GM18909 (cell line): ENCODE measurements around the gene MAD1L1.
A peak's percentile ranks its signal among the peaks of the same experiment; 100 is the strongest.

ENCODE experiments used
- ATAC-seq: cut with Tn5 transposase; IDR thresholded peaks from one replicate; pipeline ENCODE4 v1.9.1; 2021; ENCODE audit warnings: mild to moderate bottlenecking; ENCODE audit not compliant: unreplicated experiment, poor library complexity

The MAD1L1 gene

DNA sequence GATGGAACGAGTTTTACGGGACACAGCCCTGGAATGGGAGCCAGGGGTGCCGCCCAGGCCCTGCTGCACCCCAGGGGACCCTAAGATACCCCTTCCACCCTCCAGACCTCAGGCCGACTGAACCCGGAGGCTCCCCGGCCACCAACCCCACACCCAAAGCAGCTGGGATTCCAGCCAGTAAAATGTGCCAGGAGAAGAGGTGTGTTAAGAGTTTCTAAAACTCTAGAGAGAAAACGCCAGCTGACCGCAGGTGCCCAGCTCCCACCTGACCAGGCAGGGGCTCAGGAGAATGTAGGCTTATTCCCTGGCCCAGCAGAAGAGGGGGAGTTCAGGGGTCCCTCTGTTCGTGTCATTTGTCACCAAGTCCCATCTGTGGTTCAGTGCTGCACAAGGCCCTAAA is 26.7 kb upstream of the MAD1L1 start:
- no peak for ATAC-seq

DNA sequence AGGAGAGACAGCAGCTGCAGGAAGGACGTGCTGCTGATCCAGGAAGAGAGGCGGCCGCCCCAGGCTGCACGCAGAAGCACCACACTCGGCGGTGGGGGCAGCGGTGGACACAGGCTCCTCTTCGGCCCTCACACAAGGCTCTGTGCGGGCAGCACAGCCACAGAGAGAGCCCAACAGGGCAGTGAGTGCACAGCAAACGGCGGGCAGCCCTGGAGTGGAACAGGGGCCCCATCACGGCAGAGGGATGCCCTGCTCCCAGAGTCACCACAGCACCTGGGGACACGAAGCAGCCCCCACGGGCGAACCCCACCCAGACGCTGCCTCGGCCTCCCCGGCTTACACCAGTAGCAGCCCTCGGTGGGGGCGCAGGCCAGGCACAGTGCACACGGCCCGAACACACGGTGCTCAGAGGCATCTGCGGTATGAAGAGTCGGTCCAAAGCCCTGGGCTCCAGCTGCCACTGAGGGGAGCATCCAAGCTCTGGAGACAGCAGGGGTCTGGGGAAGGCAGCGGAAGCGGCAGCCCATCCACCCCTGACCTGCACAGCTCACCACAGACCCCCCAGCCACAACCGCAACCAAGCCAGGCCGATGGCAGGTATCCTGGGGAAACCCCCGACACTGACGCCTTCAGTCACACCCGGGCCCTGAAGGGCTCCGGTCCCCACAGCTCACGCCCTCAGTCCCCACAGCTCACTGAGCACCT is 26.1 kb upstream of the MAD1L1 start:
- ATAC-seq, result peak; percentile 53

DNA sequence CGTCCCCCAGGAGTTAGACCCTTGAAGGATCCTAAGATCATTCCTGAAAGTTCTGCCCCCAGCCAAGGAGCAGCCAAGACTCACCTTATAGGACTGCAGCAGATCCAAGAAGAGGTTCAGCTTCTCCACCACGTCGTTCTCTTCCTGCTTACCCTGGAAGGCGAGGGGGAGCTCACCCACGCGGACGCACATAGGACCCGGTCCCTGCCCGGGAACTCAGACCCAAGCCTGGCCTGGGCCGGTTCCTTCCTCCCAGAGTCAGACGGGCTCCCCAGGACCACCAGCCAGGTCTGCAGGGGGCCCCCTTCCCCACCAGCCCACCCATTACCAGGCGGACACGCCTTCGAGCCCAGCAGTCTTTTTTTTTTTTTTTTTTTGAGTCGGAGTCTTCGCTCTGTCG is 24.9 kb upstream of the MAD1L1 start:
- no peak for ATAC-seq

DNA sequence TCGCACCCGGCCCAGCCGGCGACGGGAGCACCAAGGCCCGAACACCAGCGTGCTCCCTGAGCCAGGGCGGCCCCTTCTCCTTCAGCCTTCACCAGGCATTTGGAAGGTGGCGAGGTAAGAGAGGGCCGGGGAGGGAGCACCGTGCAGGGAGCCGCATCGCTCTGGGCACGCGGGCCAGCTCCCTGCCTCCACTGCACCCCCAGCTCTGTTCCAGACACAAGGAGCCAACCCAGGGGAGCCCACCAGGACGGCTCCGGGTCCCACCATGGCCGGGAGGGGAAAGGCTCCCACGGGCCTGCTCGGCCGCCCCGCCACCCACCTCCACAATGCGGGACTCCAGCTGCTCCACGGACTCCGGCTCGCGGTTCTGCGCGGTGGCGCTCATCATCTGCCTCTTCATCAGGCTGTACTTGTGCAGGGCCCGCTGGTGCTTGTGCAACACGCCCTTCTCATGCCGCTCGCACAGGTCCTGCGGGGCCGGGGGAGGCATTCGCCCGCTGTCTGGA is 24.4 kb upstream of the MAD1L1 start:
- ATAC-seq, result no peak

DNA sequence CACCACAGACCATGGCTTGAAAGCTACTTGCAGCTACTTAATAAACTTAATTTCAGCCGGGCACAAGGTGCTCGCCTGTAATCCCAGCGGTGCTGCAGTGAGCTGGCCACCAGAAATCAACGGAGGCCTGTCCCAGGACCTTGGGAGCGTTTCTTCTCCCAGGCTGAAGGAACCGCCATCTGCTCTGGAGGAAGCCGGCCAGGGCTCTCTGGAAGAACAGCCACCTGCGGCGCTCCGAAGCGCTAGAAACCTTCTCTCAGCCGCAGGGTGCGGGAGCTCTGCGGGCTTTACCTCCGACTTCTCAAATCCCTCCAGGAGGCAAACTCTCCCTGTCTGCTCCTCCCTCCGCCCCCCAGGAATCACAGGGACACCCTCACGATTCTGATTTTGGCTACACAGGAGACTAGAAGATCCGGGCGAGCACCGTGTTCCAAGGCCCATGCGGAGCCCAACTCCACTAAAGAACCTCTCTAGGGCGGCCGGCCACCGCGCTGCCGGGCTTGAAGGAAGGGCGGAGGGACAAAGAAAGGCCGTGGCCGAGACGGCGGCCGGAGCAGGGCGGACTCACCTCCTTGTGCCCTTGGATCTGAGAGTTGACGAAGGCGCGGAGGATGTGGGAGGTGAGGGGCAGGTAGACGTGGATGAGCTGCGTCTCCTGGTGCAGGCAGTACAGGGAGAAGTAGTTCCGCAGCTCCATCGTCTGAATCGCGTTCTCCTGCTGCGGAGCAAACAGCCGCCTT is 23.7 kb upstream of the MAD1L1 start:
- ATAC-seq, result no peak

DNA sequence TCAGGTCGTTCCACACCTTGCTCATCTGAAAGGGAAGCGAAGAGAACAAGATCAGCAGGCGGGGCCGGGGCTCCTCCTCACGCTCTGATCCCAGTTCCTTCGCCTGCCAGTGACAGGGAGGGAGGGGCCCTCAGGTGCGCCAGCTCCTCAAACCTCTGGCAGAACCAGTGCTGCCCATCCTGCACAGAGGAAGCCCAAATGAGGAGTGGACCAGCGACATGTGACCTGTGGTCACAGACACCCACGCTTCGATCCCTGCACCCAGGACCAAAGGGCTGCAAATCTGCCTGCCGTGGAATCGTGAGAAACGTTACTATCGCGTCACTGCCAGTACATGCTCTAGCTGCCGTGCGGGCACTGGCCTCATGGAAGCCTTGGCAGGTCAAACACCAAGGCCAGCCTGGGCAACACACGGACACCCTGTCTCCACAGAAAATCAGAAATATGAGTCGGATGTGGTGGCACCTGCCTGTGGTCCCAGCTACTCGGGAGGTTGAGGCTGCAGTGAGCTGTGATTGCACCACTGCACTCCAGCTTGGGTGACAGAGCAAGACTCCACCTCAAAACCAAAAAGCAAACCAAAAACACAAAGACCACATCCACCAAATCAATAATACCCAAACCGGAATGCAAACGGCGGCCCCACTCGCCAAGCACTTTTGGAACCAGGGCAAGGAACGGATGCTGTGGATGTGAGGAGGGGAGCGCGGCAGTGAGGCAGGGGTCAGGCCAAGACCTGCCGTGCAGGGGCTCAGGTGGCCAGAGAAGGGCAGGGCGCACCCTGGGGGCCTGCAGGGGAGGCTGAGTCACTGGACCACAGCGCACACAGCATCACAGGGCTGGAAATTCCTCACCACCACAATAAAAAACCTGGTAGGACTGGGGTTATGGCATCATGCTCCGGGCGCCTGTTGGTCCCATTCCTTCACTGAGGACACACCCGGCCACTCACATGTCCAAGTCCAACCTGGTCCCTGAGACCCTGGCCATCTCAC is 22.7 kb upstream of the MAD1L1 start:
- ATAC-seq, result no peak

DNA sequence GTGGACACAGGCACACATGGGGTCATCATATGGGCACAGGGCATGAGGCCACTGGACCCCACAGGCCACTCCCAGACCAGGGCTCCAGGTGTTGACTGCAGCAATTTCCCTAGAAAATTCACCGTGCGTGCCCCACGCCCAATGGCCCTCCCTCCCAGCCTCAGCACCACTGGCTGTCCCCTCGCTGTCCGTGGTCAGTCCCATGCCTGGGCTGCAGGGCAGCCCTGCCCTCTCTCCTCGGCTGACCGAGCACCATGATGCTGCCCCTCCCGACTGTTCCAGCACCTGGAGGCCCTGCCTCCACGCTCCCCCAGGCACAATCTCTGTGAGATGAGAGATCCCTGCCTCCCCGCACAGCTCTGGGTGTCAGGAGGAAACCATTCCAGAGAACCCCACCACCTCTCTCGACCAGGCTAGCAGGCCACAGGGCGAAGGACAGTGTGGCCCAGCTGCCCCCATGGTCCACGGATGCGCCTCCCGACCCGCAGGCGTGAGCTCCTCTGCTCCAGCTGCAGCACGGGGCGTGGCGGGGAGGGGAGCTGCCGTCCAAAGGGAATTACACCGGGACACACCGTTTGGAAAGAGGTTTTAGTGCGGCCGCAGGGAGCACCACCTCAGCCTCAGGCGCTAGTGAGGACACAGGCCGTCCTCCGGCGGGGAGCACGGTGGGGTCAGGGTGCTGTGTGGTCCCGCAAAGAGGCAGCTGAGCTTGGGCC is 21.8 kb upstream of the MAD1L1 start:
- ATAC-seq, result no peak

DNA sequence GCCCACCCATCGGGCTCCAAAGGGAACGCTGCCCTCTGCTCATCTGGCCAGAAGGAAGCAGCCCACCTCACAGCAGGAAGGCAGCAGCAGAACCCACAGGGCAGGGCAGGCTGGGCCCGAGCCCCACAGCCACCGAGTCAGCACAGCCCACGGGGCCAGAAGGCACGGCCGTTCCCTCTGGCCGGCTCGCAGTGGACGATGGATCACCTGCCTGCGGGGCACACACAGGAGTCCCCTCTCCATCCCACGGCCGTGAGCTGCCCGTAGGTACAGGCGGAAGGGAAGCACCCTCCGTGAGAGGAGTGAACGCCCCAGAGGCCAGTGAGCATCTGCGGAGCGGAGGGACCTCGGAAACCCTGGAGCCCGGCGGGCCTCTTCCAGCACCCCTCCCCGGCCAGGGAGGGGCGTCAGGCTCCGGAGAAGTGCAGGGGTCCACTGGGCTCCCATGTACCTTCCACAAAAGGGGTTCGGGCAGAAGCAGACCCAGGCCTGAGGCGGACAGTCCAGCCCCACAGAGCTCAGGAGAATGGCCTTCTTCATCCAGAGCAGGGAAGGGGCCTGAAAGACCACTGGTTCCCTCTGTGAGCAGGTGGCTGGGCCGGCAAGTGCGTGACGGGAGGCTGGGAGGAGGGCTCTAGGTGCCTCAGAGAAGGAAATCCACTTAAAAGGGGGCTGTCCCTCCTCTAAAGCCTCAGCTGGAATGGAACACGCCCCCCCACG is 20.9 kb upstream of the MAD1L1 start:
- no peak for ATAC-seq

DNA sequence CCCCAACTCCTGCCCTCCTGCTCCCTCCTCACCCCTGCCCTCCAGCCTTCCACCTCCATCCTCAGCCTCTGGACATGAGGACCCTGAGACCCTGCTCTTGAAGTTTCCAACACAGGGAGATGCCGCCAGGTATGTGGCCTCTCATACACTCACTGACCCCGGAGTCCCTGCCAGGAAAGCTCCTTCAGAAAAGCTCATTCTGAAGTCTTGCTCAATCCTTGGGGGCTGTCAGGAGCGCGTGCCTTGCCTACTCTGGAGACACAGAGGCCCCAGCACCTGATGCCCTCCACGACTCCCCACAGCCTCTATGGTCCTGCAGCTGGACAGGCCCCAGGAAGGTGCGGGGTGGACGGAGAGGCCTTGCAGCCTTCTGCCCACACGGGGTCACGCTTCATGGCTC is 20.3 kb upstream of the MAD1L1 start:
- no peak for ATAC-seq

DNA sequence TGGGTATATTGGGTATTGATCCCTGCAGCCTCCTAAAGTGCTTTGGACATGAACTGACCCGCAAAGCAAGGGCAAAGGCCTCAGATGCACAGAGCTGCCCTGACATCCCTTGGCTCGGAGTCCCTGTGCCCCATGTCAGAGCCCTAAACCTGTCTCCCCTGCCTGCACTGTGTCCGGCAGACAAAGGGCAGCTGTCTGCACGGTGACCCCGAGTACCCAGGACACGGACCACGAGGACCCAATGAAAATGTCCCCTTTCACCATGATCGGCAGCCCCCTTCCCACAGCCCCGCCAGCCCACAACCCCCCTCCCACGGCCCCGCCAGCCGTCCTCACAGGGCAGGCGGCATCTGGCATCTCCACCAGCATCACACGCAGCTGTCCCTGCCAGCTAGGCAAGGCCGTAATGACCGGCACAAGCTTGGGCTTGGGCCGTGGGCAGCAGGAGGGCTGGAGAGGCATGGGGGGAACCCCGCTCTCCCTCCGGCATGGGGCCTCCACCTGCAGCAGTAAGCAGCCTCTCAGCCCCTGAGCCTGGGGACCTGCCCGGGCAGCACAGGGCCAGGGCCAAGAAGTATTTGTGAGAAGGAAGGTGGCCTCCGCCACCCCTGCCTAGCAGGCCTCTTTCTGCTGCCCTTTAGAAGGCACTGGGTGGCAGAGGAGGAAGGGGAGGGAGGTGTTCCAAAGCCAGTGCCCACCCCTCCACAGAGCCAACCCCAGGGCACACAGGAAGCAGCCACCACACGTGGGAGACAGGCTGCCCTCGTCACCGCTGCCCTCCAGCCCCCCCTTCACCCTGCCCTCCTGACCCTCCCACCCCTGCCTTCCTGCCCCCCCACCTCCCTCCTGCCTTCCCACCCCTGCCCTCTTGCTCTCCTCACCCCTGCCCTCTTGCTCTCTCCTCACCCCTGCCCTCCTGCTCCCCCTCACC is 19.4 kb upstream of the MAD1L1 start:
- no peak for ATAC-seq

DNA sequence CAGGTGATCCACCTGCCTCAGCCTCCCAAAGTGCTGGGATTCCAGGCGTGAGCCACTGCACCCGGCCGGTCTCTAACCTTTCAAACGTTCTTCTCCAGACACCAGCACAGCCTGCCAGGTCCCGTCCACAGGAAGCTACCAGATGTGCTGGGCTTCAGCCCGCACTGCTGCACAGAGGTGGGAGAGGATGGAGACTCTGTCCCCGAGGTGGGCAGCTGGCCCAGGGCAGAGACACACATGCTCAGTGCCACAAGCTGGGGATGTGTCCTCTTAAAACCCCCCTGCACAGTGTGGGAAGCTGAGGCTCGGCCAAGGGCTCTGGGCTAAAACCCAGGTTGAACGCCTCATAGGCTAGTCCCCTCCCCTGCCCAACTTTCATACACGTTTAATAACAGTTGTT is 18.6 kb upstream of the MAD1L1 start:
- no peak for ATAC-seq

DNA sequence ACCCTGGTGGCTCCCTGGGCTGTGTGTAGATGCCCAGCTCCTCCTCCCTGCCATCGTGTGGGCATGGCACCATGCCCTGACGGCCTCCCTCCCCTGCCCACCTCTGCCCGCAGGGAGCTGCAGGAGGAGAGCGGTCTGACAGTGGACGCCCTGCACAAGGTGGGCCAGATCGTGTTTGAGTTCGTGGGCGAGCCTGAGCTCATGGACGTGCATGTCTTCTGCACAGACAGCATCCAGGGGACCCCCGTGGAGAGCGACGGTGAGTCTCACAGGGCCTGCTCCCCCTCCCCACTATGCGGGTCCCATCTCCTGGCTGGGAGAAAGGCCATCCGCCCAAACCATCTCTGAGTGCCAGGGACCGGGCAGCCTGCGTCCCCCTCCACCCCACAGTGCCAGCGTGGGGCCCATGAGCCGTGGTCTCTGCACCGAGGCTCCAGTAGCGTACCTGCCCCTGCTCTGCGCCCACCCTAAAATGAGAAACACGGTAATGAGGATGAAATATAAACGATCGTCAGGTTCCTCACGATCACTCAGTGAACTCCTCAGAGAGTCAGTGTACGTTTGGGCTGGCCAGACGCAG is 17.1 kb upstream of the MAD1L1 start:
- no peak for ATAC-seq

DNA sequence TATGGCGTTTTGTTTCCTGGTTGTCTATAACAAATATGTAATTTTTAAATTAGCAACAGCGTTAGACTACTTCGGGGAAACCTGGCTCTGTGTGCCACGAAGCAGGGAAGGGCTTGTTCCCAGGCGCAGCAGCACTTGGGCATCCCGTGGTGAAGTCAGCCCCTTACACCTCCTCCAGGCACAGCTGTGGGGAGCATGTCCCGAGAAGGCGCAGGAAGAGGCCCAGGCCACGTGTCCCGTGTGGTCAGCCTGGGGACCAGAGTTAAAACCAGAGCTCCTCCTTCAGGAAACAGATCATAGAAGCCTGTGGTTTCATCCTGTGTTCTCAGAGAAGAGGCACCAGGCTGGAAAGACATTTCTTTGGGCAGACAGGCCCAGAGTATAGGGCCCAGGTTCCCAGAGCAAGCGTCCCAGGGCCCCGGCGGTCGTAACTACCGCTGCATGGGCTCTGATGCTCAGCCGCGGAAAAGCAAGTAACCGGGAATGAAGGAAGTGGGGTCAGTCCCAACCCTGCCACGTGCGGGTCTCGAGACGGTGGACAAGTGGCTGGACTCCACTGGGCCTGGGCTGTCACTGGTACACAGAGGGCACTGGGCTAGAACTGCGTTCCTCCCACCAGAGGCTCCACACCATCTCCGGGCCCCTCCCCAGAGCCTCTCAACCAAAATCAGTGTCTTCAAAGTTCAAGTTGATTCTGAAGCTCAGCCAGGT is 16.4 kb upstream of the MAD1L1 start:
- ATAC-seq, result peak; percentile 49

DNA sequence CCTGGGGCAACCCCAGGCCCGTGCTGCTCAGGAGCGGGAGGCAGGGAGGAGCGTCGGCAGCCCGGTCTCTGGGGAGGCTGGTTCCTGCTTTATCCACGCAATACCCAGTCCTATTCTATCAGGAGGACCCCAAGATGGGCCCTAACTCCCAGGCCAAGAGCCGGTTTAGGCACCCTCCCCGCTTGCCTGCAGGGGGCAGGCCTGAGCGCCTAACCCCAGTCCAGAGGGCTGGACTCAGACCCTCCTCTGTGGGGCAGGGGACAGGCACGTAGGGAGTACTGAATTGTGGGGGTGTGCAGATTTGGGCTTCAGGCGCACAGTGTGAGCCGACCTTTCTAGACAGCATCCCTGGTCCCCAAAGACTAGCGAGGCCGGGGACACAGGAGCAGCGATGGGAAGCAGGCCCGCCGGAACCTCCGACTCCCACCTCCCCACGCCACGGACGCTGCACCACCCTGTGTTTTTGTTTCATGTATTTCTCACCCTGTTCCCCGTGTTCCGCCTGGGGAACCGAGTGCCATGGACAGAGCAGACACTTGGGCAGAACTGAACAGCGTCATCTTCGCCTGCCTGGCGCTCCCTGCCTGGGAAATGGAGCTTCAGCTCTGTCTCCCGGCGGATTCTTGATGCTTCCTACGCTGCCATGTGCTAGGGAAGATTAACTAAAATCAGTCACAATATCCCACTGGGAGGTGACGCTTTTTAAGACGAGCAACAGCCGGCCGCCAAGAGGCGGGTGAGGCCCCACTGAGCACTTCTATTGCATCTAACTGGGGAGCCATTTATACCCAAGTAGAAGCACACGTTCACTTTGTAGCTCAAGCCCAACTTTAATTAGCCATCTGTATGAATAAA is 14.6 kb upstream of the MAD1L1 start:
- no peak for ATAC-seq

DNA sequence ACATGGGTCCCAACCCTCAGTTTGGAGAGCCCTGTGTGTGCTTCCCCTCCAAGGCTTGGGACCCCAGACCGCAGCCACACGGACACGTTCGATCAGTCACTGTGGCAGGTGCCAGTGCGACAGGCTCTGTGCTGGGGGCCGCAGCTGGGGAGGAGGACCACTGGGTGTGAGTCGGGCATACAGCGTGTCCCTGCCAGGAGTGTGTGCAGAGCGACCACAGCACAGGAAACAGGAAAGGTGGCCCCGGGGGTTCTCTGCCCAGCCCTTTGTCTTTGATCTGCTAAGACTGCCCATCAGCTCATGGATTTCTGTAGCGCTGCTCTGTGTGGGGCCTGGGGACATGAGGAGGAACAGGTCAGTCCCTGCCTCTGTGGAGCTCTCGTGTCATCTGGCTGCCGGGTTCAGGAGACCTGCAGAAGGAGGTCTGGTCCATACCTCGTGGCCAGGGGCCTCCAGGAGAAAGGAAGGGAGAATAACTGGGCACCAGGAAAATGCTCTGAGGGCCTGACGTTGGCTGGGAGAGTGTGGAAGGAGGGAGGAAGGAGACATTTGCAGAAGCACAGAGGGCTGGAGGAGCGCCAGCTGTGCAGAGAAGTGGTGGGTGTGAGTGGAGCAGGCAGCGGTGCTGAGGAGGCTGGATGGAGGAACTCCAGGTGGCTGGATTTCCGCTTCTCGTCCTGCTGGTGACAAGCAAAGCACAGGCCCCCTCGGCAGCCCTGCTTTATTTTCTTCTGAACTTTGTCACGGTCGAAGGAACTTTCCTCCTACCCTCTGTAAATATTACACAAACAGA is 13.3 kb upstream of the MAD1L1 start:
- ATAC-seq, result no peak
